ENCODE results near the gene GHITM. TPM values are rescaled to one million over a fixed set of nuclear protein-coding genes. Genes with fewer than 3 reads are reported as not detected.

GHITM gene
- total and polyA plus RNA-seq, 3 donors from 2014 or later = 140 to 284 (median 220) TPM

DNA sequence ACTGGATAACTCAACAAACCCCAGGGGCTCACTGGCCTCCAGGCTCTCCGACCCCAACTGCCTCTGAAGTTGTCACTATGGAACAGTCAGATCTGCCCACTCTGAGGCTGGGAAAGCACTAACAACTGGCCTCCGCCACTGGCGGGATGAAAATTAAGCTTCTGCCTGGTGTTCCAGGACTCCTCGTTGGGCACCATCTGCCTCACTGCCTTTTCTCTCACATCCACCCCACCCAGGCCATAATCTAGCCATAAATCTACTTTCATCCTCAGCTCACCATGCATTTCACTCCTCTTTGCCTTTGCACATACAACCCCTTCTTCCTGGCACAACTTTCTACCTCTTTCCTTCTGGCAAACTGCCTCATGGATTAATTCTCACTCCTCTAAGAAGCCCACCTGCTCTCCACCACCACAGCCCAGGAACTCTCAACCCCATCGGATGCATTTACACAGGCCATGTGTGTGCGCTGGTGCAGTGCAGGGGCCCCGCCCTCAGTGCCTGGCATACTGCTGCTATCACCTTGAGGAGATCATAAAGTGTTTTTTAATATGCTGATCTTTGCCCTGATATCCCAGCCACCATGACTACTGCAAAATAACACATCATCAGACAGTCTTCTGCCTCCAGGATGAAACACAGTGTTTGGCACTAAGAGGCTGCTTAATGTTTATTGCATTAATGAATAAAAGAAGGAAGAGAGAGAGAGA, 59.1 kb downstream of the GHITM start:
- intact Hi-C loops (cut with DNase I; ENCODE audit: low total_unique reads) = no loop called here
- TF ChIP-seq POLR2A (IDR thresholded peaks at IDR 0.05) = no peak

DNA sequence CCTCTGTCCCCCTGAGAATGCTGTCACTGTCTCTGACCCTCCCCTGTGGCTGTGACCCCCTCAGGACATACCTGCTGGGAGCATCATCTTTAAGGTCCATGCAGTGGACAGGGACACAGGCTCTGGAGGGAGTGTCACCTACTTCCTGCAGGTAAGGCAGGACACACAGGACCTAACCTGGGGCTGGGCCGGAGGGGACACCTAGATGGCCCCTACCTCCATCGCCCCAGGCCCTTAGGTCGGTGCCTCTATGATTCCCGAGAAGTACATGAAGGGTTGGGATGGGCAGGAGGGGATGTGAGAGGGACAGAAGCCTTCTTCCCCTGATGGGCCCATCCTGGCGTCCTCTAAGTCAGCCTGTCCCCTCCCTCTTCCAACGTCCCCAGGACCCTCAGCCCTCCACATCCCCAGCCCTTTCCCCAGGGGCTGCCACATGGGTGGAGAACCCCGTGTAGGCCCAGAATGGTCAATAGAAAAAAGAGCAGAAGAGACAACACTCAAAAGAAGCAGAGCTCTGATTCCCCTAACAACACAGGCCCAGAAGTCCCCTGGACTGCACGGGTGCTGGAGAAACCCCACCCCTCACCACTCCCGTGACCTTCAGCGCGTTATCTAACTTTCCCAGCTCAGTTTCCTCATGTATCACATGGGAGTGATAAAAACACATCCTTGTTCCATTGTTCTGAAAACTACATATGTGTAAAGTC, 61.4 kb downstream of the GHITM start:
- intact Hi-C loops (cut with DNase I; ENCODE audit: low total_unique reads) = no loop called here
- TF ChIP-seq, protein P1, sequence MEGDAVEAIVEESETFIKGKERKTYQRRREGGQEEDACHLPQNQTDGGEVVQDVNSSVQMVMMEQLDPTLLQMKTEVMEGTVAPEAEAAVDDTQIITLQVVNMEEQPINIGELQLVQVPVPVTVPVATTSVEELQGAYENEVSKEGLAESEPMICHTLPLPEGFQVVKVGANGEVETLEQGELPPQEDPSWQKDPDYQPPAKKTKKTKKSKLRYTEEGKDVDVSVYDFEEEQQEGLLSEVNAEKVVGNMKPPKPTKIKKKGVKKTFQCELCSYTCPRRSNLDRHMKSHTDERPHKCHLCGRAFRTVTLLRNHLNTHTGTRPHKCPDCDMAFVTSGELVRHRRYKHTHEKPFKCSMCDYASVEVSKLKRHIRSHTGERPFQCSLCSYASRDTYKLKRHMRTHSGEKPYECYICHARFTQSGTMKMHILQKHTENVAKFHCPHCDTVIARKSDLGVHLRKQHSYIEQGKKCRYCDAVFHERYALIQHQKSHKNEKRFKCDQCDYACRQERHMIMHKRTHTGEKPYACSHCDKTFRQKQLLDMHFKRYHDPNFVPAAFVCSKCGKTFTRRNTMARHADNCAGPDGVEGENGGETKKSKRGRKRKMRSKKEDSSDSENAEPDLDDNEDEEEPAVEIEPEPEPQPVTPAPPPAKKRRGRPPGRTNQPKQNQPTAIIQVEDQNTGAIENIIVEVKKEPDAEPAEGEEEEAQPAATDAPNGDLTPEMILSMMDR (IDR thresholded peaks at IDR 0.05) = no peak
- no peak for TF ChIP-seq POLR2A (IDR thresholded peaks at IDR 0.05)
- Histone ChIP-seq H3K36me3 (ENCODE audit: low read depth, missing control alignments) (no peaks in the 10 kb centered on the region), H3K4me1 (no peaks in the 10 kb centered on the region), H3K27ac (no peak overlapping the region), H3K4me3 (no peak overlapping the region), H3K9me3 (no peaks in the 10 kb centered on the region), H3K27me3 (no peaks in the 10 kb centered on the region)
- 60 to 73% methylated on average over 7 to 10 of the region's 11 CpGs for WGBS, 2 donors
- DNase-seq = no peak

More for the DNA sequence above, 59.1 kb downstream of the GHITM start:
- peaks cover 8% of the 10 kb centered on the region for H3K4me1 ChIP-seq
- no peaks in the 10 kb centered on the region for H3K27me3 ChIP-seq
- H3K4me3 ChIP-seq = no peak overlapping the region
- no peaks in the 10 kb centered on the region for H3K9me3 ChIP-seq
- H3K27ac ChIP-seq = no peak overlapping the region
- H3K36me3 ChIP-seq (ENCODE audit: low read depth, missing control alignments) = no peaks in the 10 kb centered on the region
- 85 to 88% methylated on average over 6 to 7 of the region's 7 CpGs for WGBS, 2 donors
- DNase-seq = no peak

DNA sequence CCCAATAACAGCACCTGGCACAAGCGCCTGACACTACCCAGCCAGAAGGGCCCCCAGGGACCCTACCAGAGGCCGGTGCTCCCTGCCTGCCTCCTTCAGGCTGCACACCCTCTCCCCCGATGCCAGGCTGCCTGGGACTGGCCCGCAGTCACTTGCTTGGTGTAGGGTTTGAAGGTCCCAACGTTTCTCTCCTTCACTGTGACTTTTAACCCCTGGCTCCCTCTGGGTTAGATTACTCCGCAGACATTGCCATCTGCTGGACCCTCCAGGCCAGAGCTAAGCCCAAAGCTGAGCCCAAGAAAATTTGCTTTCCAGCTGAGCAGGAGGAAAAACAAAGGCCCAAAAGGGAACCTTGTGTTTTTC, 61.9 kb downstream of the GHITM start:
- intact Hi-C loops (cut with DNase I; ENCODE audit: low total_unique reads) = no loop called here
- Histone ChIP-seq H3K27me3 (no peaks in the 10 kb centered on the region), H3K27ac (no peak overlapping the region), H3K9me3 (no peaks in the 10 kb centered on the region), H3K4me1 (no peaks in the 10 kb centered on the region), H3K36me3 (ENCODE audit: low read depth, missing control alignments) (no peaks in the 10 kb centered on the region), H3K4me3 (no peak overlapping the region)
- no peak for TF ChIP-seq POLR2A (IDR thresholded peaks at IDR 0.05)
- DNase-seq = no peak
- 57% methylated on average over 6 of the region's 6 CpGs for WGBS, 2 donors

DNA sequence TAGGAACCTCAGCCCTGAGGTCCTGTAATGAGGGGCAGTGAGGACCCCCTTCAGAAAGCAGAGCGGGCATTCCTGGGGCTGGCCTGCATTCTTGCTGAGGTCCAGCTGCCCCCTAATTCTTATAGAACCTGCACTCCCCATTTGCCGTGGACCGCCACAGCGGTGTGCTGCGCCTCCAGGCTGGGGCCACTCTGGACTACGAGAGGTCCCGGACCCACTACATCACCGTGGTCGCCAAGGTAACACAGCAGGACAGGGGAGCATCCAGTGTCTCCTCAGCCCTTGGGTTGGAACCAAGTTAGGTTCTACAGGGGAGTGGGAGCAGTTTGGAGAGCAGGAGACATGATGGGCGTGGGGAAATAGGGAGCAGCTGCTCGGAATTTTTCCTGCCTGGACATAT, 62.4 kb downstream of the GHITM start:
- 90 to 96% methylated on average over 4 to 11 of the region's 11 CpGs for WGBS, 2 donors
- Histone ChIP-seq H3K4me1 (no peaks in the 10 kb centered on the region), H3K27me3 (no peaks in the 10 kb centered on the region), H3K36me3 (ENCODE audit: low read depth, missing control alignments) (no peaks in the 10 kb centered on the region), H3K9me3 (no peaks in the 10 kb centered on the region), H3K4me3 (no peak overlapping the region), H3K27ac (no peak overlapping the region)
- TF ChIP-seq, protein P1 (IDR thresholded peaks at IDR 0.05) = no peak
- TF ChIP-seq POLR2A (IDR thresholded peaks at IDR 0.05) = no peak
- intact Hi-C loops (cut with DNase I; ENCODE audit: low total_unique reads) = no loop called here
- no peak for DNase-seq

DNA sequence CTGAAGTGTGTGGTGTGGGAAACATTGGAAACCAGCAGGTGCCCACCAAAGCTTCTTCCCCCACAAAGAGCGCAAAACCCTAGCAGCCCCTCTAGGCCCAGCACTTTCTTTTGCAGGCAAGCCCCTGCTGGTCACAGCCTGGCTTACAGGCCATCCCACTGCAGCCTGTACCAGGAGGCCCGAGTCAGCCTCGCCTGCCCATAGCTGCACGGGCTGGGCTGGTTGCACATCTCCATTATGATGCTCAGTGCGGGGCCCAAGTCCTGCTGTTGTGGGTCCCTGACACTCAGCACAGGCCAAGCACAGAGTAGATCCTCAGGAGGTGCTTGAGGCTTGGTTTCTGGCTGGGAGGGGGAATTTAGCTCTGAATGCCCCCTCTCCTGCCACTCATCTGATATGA, 63.0 kb downstream of the GHITM start:
- no peaks in the 10 kb centered on the region for H3K36me3 ChIP-seq (ENCODE audit: low read depth, missing control alignments)
- no peak overlapping the region for H3K4me3 ChIP-seq
- no peak for DNase-seq
- no peaks in the 10 kb centered on the region for H3K9me3 ChIP-seq
- H3K27me3 ChIP-seq = no peaks in the 10 kb centered on the region
- WGBS, 2 donors = 91% methylated on average over 5 of the region's 5 CpGs
- TF ChIP-seq, protein P1 (IDR thresholded peaks at IDR 0.05) = no peak
- TF ChIP-seq POLR2A (IDR thresholded peaks at IDR 0.05) = no peak
- no peaks in the 10 kb centered on the region for H3K4me1 ChIP-seq
- no peak overlapping the region for H3K27ac ChIP-seq
- intact Hi-C loops (cut with DNase I; ENCODE audit: low total_unique reads) = no loop called here

Other genes with a start within 250 kb of the GHITM start
- gene GPR15LG, start 34.3 kb downstream of the GHITM start, total RNA-seq = not detected
- gene GPR15LG, start 34.3 kb downstream of the GHITM start, polyA plus RNA-seq (ENCODE audit: insufficient read depth, low read depth, low replicate concordance) = not detected
- under 1 TPM; 0.19 to 0.39 TPM for gene CDHR1, start 55.0 kb downstream of the GHITM start, total RNA-seq
- gene CDHR1, start 55.0 kb downstream of the GHITM start, polyA plus RNA-seq (ENCODE audit: insufficient read depth, low read depth, low replicate concordance) = 0.67 TPM
- under 1 TPM in 1 of 2 donors, not detected in 1; 0.12 TPM for gene LRIT2, start 86.0 kb downstream of the GHITM start, total RNA-seq
- 0.20 TPM for gene LRIT2, start 86.0 kb downstream of the GHITM start, polyA plus RNA-seq (ENCODE audit: insufficient read depth, low read depth, low replicate concordance)
- 1 to 10 TPM; 4.0 to 6.6 TPM for gene LRIT1, start 102.0 kb downstream of the GHITM start, total RNA-seq
- gene LRIT1, start 102.0 kb downstream of the GHITM start, polyA plus RNA-seq (ENCODE audit: insufficient read depth, low read depth, low replicate concordance) = 12.8 TPM
- 1 to 10 TPM; 3.7 to 5.9 TPM for gene RGR, start 105.5 kb downstream of the GHITM start, total RNA-seq
- gene RGR, start 105.5 kb downstream of the GHITM start, polyA plus RNA-seq (ENCODE audit: insufficient read depth, low read depth, low replicate concordance) = 2.2 TPM
- 100 to 1,000 TPM in 1 of 2 donors, 10 to 100 TPM in 1; 65.4 to 148 TPM for gene CCSER2, start 189.1 kb downstream of the GHITM start, total RNA-seq
- 146 TPM for gene CCSER2, start 189.1 kb downstream of the GHITM start, polyA plus RNA-seq (ENCODE audit: insufficient read depth, low read depth, low replicate concordance)